Hepatocyte (in vitro differentiated cells): ENCODE data around the gene KRT36.

ENCODE experiments used
- EZH2 ChIP-seq: fragments of 200-600 bp; sonication (generic); IDR thresholded peaks from 2 replicates; pipeline ENCODE4 v1.6.1; 2016; ENCODE audit warnings: antibody characterized with exemption, mild to moderate bottlenecking, borderline replicate concordance
- EZH2phosphoT487 ChIP-seq: fragments of 200-600 bp; sonication (generic); IDR thresholded peaks from one replicate; pipeline ENCODE4 v1.6.1; 2018; ENCODE audit warnings: antibody characterized with exemption, mild to moderate bottlenecking, low read depth, moderate library complexity; ENCODE audit not compliant: unreplicated experiment, severe bottlenecking

DNA sequence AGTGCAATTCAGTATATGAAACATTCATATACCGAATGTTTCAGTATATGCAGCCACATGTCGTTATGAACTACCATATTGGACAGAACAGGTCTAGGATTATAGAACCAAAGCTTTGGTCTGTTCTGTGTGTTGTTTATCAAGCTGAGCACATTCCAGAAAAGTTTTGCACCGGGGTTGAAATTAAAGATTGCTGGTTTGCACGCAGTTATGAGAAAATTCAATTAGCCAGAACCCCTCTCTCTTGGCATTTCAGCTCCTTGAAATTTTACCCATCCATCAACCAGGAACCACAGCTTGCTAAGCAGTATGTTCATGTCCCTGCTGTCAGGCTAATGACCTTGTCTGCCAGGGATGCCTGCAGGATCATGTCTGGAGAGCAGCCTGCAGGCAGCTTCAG, 32.0 kb downstream of the KRT36 start:
- no peak for TF ChIP-seq EZH2
- TF ChIP-seq EZH2phosphoT487, result no peak
